K562 (cell line): Measurements from ENCODE around the gene MRPL40. TPM values are rescaled to one million over a fixed set of nuclear protein-coding genes. Genes with fewer than 3 reads are reported as not detected.
A peak's percentile ranks its signal among the peaks of the same experiment; 100 is the strongest.

Experiments
- CHD1 ChIP-seq: fragments of 200-600 bp; sonication (generic); IDR thresholded peaks from one replicate; pipeline ENCODE4 v1.6.1; 2012; ENCODE audit warnings: mild to moderate bottlenecking, moderate library complexity, low read length, inconsistent platforms
- EWSR1 ChIP-seq: fragments of 450-650 bp; IDR thresholded peaks from 2 replicates; pipeline ENCODE4 v1.6.1; 2018; ENCODE audit warnings: borderline replicate concordance, mild to moderate bottlenecking, low read depth, moderate library complexity; ENCODE audit not compliant: partially characterized antibody
- KAT2B ChIP-seq: IDR thresholded peaks from one replicate; pipeline ENCODE4 v1.6.1; 2012; ENCODE audit warnings: low read depth, mild to moderate bottlenecking, control low read depth, inconsistent platforms, low read length, moderate library complexity
- KLF1 ChIP-seq: fragments of 450-650 bp; IDR thresholded peaks from 2 replicates; pipeline ENCODE4 v1.6.1; 2016; ENCODE audit warnings: missing genetic modification characterization, missing compliant biosample characterization
- SREBF2 ChIP-seq: sonication (generic); formaldehyde crosslinking; IDR thresholded peaks from 2 replicates; pipeline ENCODE4 v1.4.0; 2020; ENCODE audit warnings: mild to moderate bottlenecking, missing genetic modification reagents
- TAF1 ChIP-seq: IDR thresholded peaks from 2 replicates; pipeline ENCODE4 v1.6.1; 2011; ENCODE audit warnings: mild to moderate bottlenecking, low read length, moderate library complexity; ENCODE audit not compliant: insufficient read depth, control insufficient read depth, severe bottlenecking; ENCODE audit errors: extremely low read depth
- ZC3H8 ChIP-seq: fragments of 450-650 bp; IDR thresholded peaks from 2 replicates; pipeline ENCODE4 v1.6.1; 2017
- ZFP30 ChIP-seq: fragments of 250-450 bp; sonication (Bioruptor Pico); IDR thresholded peaks from 2 replicates; pipeline ENCODE4 v1.8.0; 2022; ENCODE audit warnings: moderate library complexity, mild to moderate bottlenecking, inconsistent platforms, borderline replicate concordance
- ZNF143 ChIP-seq: sonication (generic); formaldehyde crosslinking; IDR thresholded peaks from 2 replicates; pipeline ENCODE4 v1.9.0; 2022; ENCODE audit warnings: mild to moderate bottlenecking, missing genetic modification reagents
- ZNF41 ChIP-seq: fragments of 250-450 bp; sonication (Bioruptor Pico); conservative IDR thresholded peaks from 2 replicates; pipeline ENCODE4 v1.4.0; 2020; ENCODE audit warnings: mild to moderate bottlenecking
- ZNF699 ChIP-seq: fragments of 250-450 bp; sonication (Bioruptor Pico); IDR thresholded peaks from 2 replicates; pipeline ENCODE4 v1.8.0; 2021; ENCODE audit warnings: mild to moderate bottlenecking, moderate library complexity; ENCODE audit not compliant: insufficient replicate concordance
- ZNF780A ChIP-seq: fragments of 250-450 bp; sonication (Bioruptor Pico); IDR thresholded peaks from 2 replicates; pipeline ENCODE4 v1.5.0; 2021; ENCODE audit warnings: mild to moderate bottlenecking
- polyA plus RNA-seq, 8 experiments: library from polyadenylated mRNA; depleted of rRNA in 4 of 8; stranded (reverse) in 5 of 8; unstranded in 3 of 8; fragments of >200 nt; fragmentation: Nextera tagmentation in 2 of 8; fragmentation: Illumina TruSeq in 1 of 8; extraction: Ambion mirVana in 2 of 8; extraction: Trizol in 1 of 8; gene quantifications; 2 replicates each; pipeline versions ENCODE4 v1.2.1 to v1.2.3, GENCODE V29; 2011 to 2014; ENCODE audit warnings: inconsistent platforms in 1 of 8, missing spikeins in 1 of 8
- total RNA-seq, 7 experiments: library from RNA; depleted of rRNA in 6 of 7; stranded (reverse); fragments of >200 nt in 6 of 7; fragmentation: Illumina TruSeq in 2 of 7; extraction: Trizol in 2 of 7; gene quantifications; 2 replicates each; pipeline versions ENCODE4 v1.2.1 to v1.2.3, GENCODE V29; 2011 to 2021; ENCODE audit warnings: low replicate concordance in 1 of 7
- TF ChIP-seq, protein P1 (sequence below): sonication (generic); formaldehyde crosslinking; IDR thresholded peaks from 2 replicates; pipeline ENCODE4 v1.8.0; 2022; ENCODE audit warnings: mild to moderate bottlenecking, missing genetic modification reagents
- TF ChIP-seq, protein P2 (sequence below), 2 experiments: fragments of 450-650 bp in 1 of 2; sonication (generic) in 1 of 2; formaldehyde crosslinking in 1 of 2; IDR thresholded peaks; 2 replicates each; pipeline versions ENCODE4 v1.7.1 to v1.9.0; 2016 to 2022; ENCODE audit warnings: inconsistent platforms in 1 of 2, mild to moderate bottlenecking in 1 of 2, missing genetic modification reagents in 1 of 2

MRPL40 gene
- total and polyA plus RNA-seq, 9 of the 15 experiments (the other 6 are each of a cell fraction or from before 2014, with no cell fraction given) = 132 to 652 (median 208) TPM

DNA sequence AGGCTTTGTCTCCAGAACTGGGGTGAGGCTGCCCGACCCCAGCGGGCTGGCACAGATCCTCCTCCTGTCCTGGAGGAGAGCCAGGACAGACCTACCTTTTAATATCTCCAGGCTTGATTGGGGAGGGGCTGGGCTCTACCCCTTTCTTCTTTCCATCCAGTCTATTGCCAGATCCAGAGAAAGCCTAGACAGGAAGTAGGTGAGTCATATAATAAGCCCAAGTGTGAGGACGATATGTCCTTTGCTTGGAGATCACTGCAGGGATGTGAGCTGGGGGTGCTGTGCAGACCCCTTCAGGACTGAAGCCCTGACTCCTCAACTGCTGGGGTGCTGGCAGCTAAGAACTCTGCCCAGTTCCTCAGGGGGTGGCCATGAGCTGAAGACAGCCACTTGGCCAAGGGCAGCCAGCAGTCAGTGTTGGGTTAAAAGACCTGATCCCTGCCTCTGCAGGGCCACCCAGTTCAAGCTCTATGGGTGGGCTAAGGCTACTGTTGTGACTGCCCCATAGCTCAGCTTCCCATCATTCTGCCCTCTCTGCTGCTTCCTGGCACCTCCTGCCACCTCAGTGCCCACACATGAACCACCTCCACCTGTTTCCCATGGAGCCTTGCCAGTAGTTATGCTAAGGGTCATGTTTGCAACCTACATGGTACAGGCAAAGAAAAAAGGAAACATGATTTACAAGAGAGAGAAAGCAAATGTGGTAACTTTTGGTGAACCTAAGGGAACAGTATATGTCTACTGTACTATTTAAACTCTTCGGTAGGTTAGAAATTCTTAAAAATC lies 23.4 kb downstream of the MRPL40 start (continued):
- TF ChIP-seq SREBF2 (CRISPR knock-in tag) = no peak
- no peak for TF ChIP-seq ZFP30 (CRISPR knock-in tag)
- TF ChIP-seq ZNF699 (CRISPR knock-in tag) = peak; percentile 10
- no peak for TF ChIP-seq TAF1
- TF ChIP-seq ZC3H8 = no peak
- TF ChIP-seq KLF1 = 0 out of 2 replicates have a peak, but pooled peaks have one; percentile 57
- TF ChIP-seq, protein P1, sequence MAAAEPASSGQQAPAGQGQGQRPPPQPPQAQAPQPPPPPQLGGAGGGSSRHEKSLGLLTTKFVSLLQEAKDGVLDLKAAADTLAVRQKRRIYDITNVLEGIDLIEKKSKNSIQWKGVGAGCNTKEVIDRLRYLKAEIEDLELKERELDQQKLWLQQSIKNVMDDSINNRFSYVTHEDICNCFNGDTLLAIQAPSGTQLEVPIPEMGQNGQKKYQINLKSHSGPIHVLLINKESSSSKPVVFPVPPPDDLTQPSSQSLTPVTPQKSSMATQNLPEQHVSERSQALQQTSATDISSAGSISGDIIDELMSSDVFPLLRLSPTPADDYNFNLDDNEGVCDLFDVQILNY (CRISPR knock-in tag) = 0 out of 2 replicates have a peak, but pooled peaks have one; percentile 29
- TF ChIP-seq EWSR1 = no peak
- TF ChIP-seq ZNF780A (CRISPR knock-in tag) = no peak
- TF ChIP-seq CHD1 = peak; percentile 32
- TF ChIP-seq, protein P2, sequence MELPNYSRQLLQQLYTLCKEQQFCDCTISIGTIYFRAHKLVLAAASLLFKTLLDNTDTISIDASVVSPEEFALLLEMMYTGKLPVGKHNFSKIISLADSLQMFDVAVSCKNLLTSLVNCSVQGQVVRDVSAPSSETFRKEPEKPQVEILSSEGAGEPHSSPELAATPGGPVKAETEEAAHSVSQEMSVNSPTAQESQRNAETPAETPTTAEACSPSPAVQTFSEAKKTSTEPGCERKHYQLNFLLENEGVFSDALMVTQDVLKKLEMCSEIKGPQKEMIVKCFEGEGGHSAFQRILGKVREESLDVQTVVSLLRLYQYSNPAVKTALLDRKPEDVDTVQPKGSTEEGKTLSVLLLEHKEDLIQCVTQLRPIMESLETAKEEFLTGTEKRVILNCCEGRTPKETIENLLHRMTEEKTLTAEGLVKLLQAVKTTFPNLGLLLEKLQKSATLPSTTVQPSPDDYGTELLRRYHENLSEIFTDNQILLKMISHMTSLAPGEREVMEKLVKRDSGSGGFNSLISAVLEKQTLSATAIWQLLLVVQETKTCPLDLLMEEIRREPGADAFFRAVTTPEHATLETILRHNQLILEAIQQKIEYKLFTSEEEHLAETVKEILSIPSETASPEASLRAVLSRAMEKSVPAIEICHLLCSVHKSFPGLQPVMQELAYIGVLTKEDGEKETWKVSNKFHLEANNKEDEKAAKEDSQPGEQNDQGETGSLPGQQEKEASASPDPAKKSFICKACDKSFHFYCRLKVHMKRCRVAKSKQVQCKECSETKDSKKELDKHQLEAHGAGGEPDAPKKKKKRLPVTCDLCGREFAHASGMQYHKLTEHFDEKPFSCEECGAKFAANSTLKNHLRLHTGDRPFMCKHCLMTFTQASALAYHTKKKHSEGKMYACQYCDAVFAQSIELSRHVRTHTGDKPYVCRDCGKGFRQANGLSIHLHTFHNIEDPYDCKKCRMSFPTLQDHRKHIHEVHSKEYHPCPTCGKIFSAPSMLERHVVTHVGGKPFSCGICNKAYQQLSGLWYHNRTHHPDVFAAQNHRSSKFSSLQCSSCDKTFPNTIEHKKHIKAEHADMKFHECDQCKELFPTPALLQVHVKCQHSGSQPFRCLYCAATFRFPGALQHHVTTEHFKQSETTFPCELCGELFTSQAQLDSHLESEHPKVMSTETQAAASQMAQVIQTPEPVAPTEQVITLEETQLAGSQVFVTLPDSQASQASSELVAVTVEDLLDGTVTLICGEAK (IDR thresholded peaks at IDR 0.05) = no peak
- TF ChIP-seq, protein P2 (CRISPR knock-in tag; IDR thresholded peaks at IDR 0.05) = peak; percentile 50; the same call in 1 of the 2 replicates
- TF ChIP-seq ZNF41 (CRISPR knock-in tag) = no peak
- TF ChIP-seq KAT2B = peak; percentile 30
- no peak for TF ChIP-seq ZNF143 (CRISPR knock-in tag)
